Sigmoid colon (tissue), 4 donors: ENCODE measurements around the gene KDM6A.

Source experiments
- CTCF ChIP-seq, 4 experiments: fragments of 450-650 bp in 3 of 4; fragments of 200-600 bp in 1 of 4; IDR thresholded peaks; one replicate each; pipeline ENCODE4 v1.5.1; 2016 to 2019; ENCODE audit warnings: antibody characterized with exemption in 4 of 4, mild to moderate bottlenecking in 3 of 4, moderate library complexity in 2 of 4
- EP300 ChIP-seq, 4 donors: sonication (generic); formaldehyde crosslinking; IDR thresholded peaks; one replicate each; pipeline ENCODE4 v1.6.1; 2017; ENCODE audit warnings: antibody characterized with exemption in 4 of 4
- POLR2A ChIP-seq, 2 donors: fragments of 450-650 bp; IDR thresholded peaks; one replicate each; pipeline ENCODE4 v1.6.1; 2016; ENCODE audit warnings: antibody characterized with exemption in 2 of 2, mild to moderate bottlenecking in 2 of 2, moderate library complexity in 2 of 2
- POLR2AphosphoS5 ChIP-seq, 4 donors: sonication (generic); formaldehyde crosslinking; IDR thresholded peaks; one replicate each; pipeline ENCODE4 v1.6.1; 2017; ENCODE audit warnings: antibody characterized with exemption in 4 of 4

- no peak for TF ChIP-seq CTCF (IDR thresholded peaks at IDR 0.05)
- TF ChIP-seq POLR2A (IDR thresholded peaks at IDR 0.05), result no peak
- no peak for TF ChIP-seq POLR2AphosphoS5 (IDR thresholded peaks at IDR 0.05)
- no peak for TF ChIP-seq EP300 (IDR thresholded peaks at IDR 0.05)
These were observed 99.1 kb downstream of the KDM6A start for GRCh38 chrX:44972132-44972531.
